ENCODE measurements around the gene PACSIN1.

GRCh38 chr6:34476921-34477320, 11.0 kb downstream of the PACSIN1 start:
- TF ChIP-seq YY1 (tag by site-specific recombination; IDR thresholded peaks at IDR 0.05) = no peak
- no peak for TF ChIP-seq ZNF140 (tag by site-specific recombination; IDR thresholded peaks at IDR 0.05)
- no peak for TF ChIP-seq CTCF (tag by site-specific recombination; IDR thresholded peaks at IDR 0.05)
- TF ChIP-seq KLF16 (tag by site-specific recombination; IDR thresholded peaks at IDR 0.05) = no peak

Data from HEK293 (cell line).